Body of pancreas (tissue), 4 donors: ENCODE data around the gene RBMS3. TPM values are rescaled to one million over a fixed set of nuclear protein-coding genes. Genes with fewer than 3 reads are reported as not detected.

ENCODE experiments used
- ATAC-seq: fragments of 150-250 bp; one replicate; pipeline ENCODE4 v1.9.1; 2016
- DNase-seq, 4 donors: peaks; one replicate each; pipeline ENCODE4 v3.0.0-alpha.2; 2019
- H3K27ac ChIP-seq, 4 donors: fragments of 200-600 bp; sonication (generic); 1 replicate in 3 of 4; 2 replicates in 1 of 4; pipeline versions ENCODE4 v1.5.1 to v1.6.1; 2016 to 2019; ENCODE audit warnings: mild to moderate bottlenecking in 1 of 4, mixed read lengths in 1 of 4, moderate library complexity in 1 of 4
- H3K27me3 ChIP-seq, 2 donors: fragments of 200-600 bp; sonication (generic); one replicate each; pipeline ENCODE4 v1.6.0; 2016; ENCODE audit warnings: mild to moderate bottlenecking in 1 of 2
- H3K36me3 ChIP-seq, 2 donors: fragments of 200-600 bp; sonication (generic); replicated peaks in 1 of 2; 2 replicates each; pipeline ENCODE4 v1.5.1; 2016; ENCODE audit warnings: low read depth in 2 of 2; ENCODE audit not compliant: insufficient read depth in 1 of 2
- H3K4me1 ChIP-seq: fragments of 200-600 bp; sonication (generic); one replicate; pipeline ENCODE4 v1.6.0; 2016
- H3K4me3 ChIP-seq, 2 donors: fragments of 200-600 bp; sonication (generic); 1 replicate in 1 of 2; 2 replicates in 1 of 2; pipeline ENCODE4 v1.5.1; 2016 to 2019
- H3K9me3 ChIP-seq, 3 donors: fragments of 200-600 bp; sonication (generic); 1 replicate in 2 of 3; 2 replicates in 1 of 3; pipeline ENCODE4 v1.5.1; 2016
- POLR2A ChIP-seq, 3 donors: fragments of 450-650 bp; IDR thresholded peaks; one replicate each; pipeline ENCODE4 v1.6.1; 2016; ENCODE audit warnings: antibody characterized with exemption in 3 of 3, mild to moderate bottlenecking in 2 of 3
- WGBS, 2 donors: methylation state at CpG; one replicate each; pipeline ENCODE4 v1.1.5; 2017; 5-methylcytosine and 5-hydroxymethylcytosine counted together
- intact Hi-C: fragments of 100-400 bp; cut with DNase I; formaldehyde crosslinking; loops from one replicate; pipeline ENCODE4 v1.15.1; 2023
- total RNA-seq, 2 donors: library from RNA; depleted of rRNA; stranded (reverse); fragments of >200 nt; gene quantifications; one replicate each; pipeline ENCODE4 v1.1.0, GENCODE V29; 2016
- TF ChIP-seq, protein P1 (sequence below), 7 experiments: fragments of 450-650 bp in 4 of 7; fragments of 200-600 bp in 3 of 7; sonication (generic) in 3 of 7; IDR thresholded peaks; one replicate each; pipeline ENCODE4 v1.5.1; 2016 to 2019; ENCODE audit warnings: antibody characterized with exemption in 7 of 7

RBMS3 gene
- total RNA-seq, 2 donors from 2014 or later, result 17.4 to 29.7 TPM

DNA sequence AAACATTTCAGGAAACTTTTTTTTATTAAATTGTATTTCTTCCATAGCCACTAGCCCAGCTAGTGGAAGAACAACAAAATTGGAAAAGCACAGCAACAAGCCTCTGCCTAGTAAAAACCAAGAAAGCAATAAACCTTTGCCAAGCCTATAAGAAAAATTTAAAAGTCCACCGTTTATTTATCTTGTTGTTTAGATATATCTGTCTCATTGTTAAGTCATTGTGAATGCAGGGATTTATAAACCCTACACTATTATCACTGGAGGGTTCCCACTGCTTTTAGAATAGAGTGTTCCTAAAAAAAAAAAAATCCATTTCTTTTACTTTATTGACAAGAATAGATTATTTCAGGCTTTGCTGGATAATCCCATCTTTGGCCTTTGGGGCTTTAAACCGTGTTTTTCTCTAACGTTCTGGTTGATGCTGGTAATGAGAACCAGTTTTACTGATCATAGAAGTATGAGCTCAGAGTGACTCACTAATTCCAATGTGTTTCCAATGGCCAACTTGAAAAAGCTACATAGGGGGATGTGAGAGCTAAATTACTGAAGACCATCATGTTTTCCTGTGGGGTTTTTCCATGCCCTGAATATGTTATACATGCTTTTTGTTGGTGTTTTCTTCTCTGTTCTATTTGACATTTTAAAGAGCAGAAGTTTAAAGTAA, 634.1 kb downstream of the RBMS3 start:
- ATAC-seq (no peak), DNase-seq (no peak)
- WGBS, 2 donors, result 64 to 68% methylated on average over 3 of the region's 3 CpGs
- intact Hi-C loops, result no loop called here
- no peak overlapping the region for H3K27ac ChIP-seq
- no peaks in the 10 kb centered on the region for H3K4me1 ChIP-seq
- TF ChIP-seq, protein P1, sequence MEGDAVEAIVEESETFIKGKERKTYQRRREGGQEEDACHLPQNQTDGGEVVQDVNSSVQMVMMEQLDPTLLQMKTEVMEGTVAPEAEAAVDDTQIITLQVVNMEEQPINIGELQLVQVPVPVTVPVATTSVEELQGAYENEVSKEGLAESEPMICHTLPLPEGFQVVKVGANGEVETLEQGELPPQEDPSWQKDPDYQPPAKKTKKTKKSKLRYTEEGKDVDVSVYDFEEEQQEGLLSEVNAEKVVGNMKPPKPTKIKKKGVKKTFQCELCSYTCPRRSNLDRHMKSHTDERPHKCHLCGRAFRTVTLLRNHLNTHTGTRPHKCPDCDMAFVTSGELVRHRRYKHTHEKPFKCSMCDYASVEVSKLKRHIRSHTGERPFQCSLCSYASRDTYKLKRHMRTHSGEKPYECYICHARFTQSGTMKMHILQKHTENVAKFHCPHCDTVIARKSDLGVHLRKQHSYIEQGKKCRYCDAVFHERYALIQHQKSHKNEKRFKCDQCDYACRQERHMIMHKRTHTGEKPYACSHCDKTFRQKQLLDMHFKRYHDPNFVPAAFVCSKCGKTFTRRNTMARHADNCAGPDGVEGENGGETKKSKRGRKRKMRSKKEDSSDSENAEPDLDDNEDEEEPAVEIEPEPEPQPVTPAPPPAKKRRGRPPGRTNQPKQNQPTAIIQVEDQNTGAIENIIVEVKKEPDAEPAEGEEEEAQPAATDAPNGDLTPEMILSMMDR (IDR thresholded peaks at IDR 0.05), result no peak
- no peak for TF ChIP-seq POLR2A (IDR thresholded peaks at IDR 0.05)
- H3K27me3 ChIP-seq, result no peaks in the 10 kb centered on the region
- H3K36me3 ChIP-seq, result no peaks in the 10 kb centered on the region
- H3K4me3 ChIP-seq, result no peak overlapping the region
- H3K9me3 ChIP-seq, result no peaks in the 10 kb centered on the region

DNA sequence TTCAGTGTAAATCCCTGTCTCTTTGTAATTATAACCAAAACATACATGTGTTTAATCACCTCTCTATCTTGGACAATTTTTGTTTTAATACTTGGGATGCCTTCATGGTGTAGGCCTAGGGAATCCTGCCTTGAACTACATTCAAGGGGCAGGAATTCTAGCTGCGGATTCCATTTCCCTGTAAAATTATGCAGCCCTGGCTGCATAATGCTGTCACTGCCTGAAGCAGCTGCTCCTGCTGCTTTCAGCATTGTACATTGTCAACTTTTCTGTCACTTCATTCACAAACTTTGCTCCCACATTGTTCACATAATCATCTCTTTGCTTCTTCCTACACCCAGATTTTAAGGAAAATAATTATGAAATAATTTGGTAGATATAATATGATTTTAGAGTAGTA, 638.7 kb downstream of the RBMS3 start:
- Histone ChIP-seq H3K36me3 (no peaks in the 10 kb centered on the region), H3K9me3 (no peaks in the 10 kb centered on the region), H3K27me3 (no peaks in the 10 kb centered on the region), H3K27ac (no peak overlapping the region), H3K4me3 (no peak overlapping the region), H3K4me1 (no peaks in the 10 kb centered on the region)
- WGBS, 2 donors, result 59 to 65% methylated on average over 1 of the region's 1 CpG
- no peak for DNase-seq
- ATAC-seq, result no peak
- TF ChIP-seq, protein P1 (IDR thresholded peaks at IDR 0.05), result no peak
- no peak for TF ChIP-seq POLR2A (IDR thresholded peaks at IDR 0.05)
- intact Hi-C loops, result no loop called here

DNA sequence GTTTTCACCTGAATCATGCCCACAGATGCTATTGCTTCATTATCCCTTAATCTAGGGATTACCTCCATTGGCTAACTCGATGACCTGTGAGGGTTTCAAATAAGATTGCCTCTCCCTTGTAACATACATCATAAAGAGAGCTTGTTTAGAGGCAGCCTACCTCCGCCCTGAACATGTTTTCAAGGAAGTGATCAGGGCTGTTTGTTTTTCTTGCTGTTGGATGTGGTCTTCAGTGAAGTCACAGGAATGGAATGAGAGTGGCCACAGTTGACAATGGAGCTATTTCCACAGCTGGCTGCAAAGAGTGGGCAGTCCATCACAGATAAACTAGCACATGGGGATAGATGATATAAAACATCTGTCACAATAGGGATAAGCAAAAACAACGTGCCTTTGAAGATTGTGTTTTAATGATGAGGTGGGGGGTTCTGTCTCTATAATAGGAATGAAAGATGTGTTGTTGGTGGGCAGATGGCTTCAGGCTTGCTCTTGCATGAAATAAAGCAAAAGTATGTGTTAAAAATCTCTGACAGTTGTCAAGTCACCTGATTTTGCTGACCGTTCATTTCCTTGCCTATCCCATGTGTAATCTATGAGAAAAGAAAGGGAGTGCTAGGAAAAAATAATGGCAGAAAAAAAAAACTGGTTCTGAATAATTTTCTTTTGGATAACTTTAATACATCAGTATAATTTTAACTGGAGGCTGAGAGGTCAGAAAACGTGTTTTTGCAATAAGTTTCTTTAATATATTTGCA, 642.3 kb downstream of the RBMS3 start:
- Histone ChIP-seq H3K9me3 (no peaks in the 10 kb centered on the region), H3K4me1 (no peaks in the 10 kb centered on the region), H3K36me3 (no peaks in the 10 kb centered on the region), H3K4me3 (no peak overlapping the region), H3K27ac (no peak overlapping the region), H3K27me3 (no peaks in the 10 kb centered on the region)
- 32 to 35% methylated on average over 5 of the region's 5 CpGs for WGBS, 2 donors
- ATAC-seq (no peak), DNase-seq (peak in 1 of 4 donors; percentile 7)
- TF ChIP-seq POLR2A (IDR thresholded peaks at IDR 0.05), result no peak
- TF ChIP-seq, protein P1 (IDR thresholded peaks at IDR 0.05), result no peak
- intact Hi-C loops, result no loop called here

DNA sequence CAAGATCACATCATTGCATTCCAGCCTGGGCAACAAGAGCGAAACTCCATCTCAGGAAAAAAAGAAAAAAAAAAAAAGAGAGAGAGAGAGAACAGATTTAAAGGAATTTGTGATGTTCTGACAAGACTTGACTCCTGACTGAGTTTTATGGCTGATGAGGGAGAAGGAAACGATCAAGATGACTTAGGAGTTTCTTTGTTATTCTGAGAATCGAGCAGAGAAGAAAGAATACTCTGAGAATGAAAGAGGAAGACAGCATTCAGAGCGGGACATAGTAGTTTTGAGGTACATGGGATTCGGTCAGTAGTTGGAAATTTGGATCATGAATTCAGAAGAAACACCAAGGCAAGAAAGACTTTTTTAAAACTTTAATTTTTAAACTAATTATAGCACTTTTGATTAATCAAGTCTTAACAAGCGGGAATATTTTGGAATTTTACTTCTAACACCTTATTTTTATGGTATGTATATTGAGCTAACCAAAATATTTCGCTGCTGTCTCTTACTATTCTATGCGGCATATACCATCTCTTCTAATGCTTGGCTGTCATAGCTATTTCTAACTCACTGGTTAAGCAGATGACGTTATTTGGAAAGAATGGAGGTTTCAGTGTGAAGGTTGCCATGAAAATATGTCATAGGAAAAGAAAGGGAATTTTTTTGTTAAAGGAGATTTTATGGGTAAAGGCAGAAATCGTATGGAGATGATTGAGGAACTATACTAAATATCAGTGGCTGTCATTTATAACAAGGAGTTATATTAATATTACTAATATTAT, 644.1 kb downstream of the RBMS3 start:
- H3K4me1 ChIP-seq, result no peaks in the 10 kb centered on the region
- H3K27me3 ChIP-seq, result no peaks in the 10 kb centered on the region
- TF ChIP-seq, protein P1 (IDR thresholded peaks at IDR 0.05), result no peak
- no peak for TF ChIP-seq POLR2A (IDR thresholded peaks at IDR 0.05)
- H3K27ac ChIP-seq, result no peak overlapping the region
- intact Hi-C loops, result no loop called here
- DNase-seq (no peak), ATAC-seq (no peak)
- no peaks in the 10 kb centered on the region for H3K9me3 ChIP-seq
- no peaks in the 10 kb centered on the region for H3K36me3 ChIP-seq
- H3K4me3 ChIP-seq, result no peak overlapping the region
- WGBS, 2 donors, result 71 to 72% methylated on average over 10 of the region's 10 CpGs
